K562 (cell line): ENCODE measurements around the gene AMOTL1. TPM values are rescaled to one million over a fixed set of nuclear protein-coding genes. Genes with fewer than 3 reads are reported as not detected.

Experiments used
- ATAC-seq: fragments of 200-7000 bp; cut with Tn5 transposase; 3 replicates; pipeline ENCODE4 v1.9.1; 2020; ENCODE audit warnings: moderate library complexity
- BruUV-seq: library from RNA; stranded (reverse); fragments of 400-500 nt; replicated peaks from 2 replicates; lab custom pipeline; 2021; lab: Mats Ljungman, UMichigan
- CTCF ChIA-PET: fragments of 300-600 bp; formaldehyde crosslinking; extraction: SDS; loops from one replicate; lab custom pipeline; 2021; ENCODE audit warnings: low intra/inter-chr PET ratio; lab: Yijun Ruan, JAX
- POLR2A ChIA-PET: fragments of 300-600, 350-650 bp; sonication (Branson Sonifier 250); formaldehyde crosslinking; extraction: SDS; loops from one replicate; lab custom pipeline; 2021; ENCODE audit warnings: antibody characterized with exemption, inconsistent platforms; lab: Yijun Ruan, JAX
- DNase-seq, 4 experiments: peaks; one replicate each; pipeline versions ENCODE4 v3.0.0 to v3.0.0-alpha.2; 2011 to 2018; ENCODE audit warnings: low spot score in 3 of 4, mixed read lengths in 3 of 4; ENCODE audit errors: extremely low read depth in 1 of 4
- FAIRE-seq: peaks from 2 replicates; lab custom pipeline; 2011; peaks lifted over from hg19 to GRCh38; lab: Jason Lieb, UNC
- H2AFZ ChIP-seq: 2 replicates; pipeline ENCODE4 v1.6.0; 2011; ENCODE audit warnings: low read depth, low read length, control low read depth, inconsistent platforms
- H3K27ac ChIP-seq: fragments of 200-600 bp; 3 replicates; pipeline ENCODE4 v1.8.0; 2011; ENCODE audit warnings: low read depth, mild to moderate bottlenecking, control low read depth, inconsistent platforms, low read length, moderate library complexity, mixed read lengths; ENCODE audit errors: extremely low read depth
- H3K27me3 ChIP-seq, 2 experiments: fragments of 300-600 bp in 1 of 2; 2 replicates in 1 of 2; 3 replicates in 1 of 2; pipeline versions ENCODE4 v1.6.0 to v1.8.0; 2011; ENCODE audit warnings: inconsistent platforms in 2 of 2, low read length in 2 of 2, mild to moderate bottlenecking in 1 of 2, mixed read lengths in 1 of 2, moderate library complexity in 1 of 2; ENCODE audit not compliant: control insufficient read depth in 2 of 2, insufficient read depth in 2 of 2
- H3K36me3 ChIP-seq: fragments of 300-600 bp; 3 replicates; pipeline ENCODE4 v1.8.0; 2011; ENCODE audit warnings: mild to moderate bottlenecking, low read length, inconsistent platforms; ENCODE audit not compliant: control insufficient read depth, insufficient read depth
- H3K4me1 ChIP-seq, 2 experiments: fragments of 200-600 bp in 1 of 2; replicated peaks in 1 of 2; 2 replicates in 1 of 2; 3 replicates in 1 of 2; pipeline versions ENCODE4 v1.5.1 to v1.8.0; 2011; ENCODE audit warnings: inconsistent platforms in 2 of 2, low read length in 2 of 2, mild to moderate bottlenecking in 1 of 2, mixed read lengths in 1 of 2, moderate library complexity in 1 of 2; ENCODE audit not compliant: control insufficient read depth in 2 of 2, insufficient read depth in 2 of 2
- H3K4me2 ChIP-seq: 2 replicates; pipeline ENCODE4 v1.6.1; 2011; ENCODE audit warnings: low read length, control low read depth, inconsistent platforms, mixed read lengths; ENCODE audit not compliant: insufficient read depth
- H3K4me3 ChIP-seq: fragments of 200-600 bp; sonication (generic), shearing (Covaris generic); 2 replicates; pipeline ENCODE4 v1.5.1; 2016; ENCODE audit warnings: control low read depth, inconsistent platforms
- H3K79me2 ChIP-seq: fragments of 200-600 bp; 3 replicates; pipeline ENCODE4 v1.8.0; 2011; ENCODE audit warnings: low read length, inconsistent platforms; ENCODE audit not compliant: control insufficient read depth, insufficient read depth
- H3K9ac ChIP-seq, 2 experiments: 2 replicates each; pipeline versions ENCODE4 v1.6.0 to v1.6.1; 2011; ENCODE audit warnings: low read depth in 2 of 2, low read length in 2 of 2, control low read depth in 1 of 2, inconsistent platforms in 1 of 2, mild to moderate bottlenecking in 1 of 2, mixed read lengths in 1 of 2; ENCODE audit not compliant: insufficient read depth in 1 of 2
- H3K9me1 ChIP-seq: one replicate; pipeline ENCODE4 v1.6.0; 2011; ENCODE audit warnings: inconsistent platforms, mild to moderate bottlenecking, low read length, moderate library complexity; ENCODE audit not compliant: control insufficient read depth, insufficient read depth
- H3K9me3 ChIP-seq: replicated peaks from 2 replicates; pipeline ENCODE4 v1.5.1; 2011; ENCODE audit warnings: low read depth, low read length, inconsistent platforms; ENCODE audit not compliant: control insufficient read depth, insufficient read depth
- H4K20me1 ChIP-seq: replicated peaks from 2 replicates; pipeline ENCODE4 v1.6.1; 2011; ENCODE audit warnings: low read length, inconsistent platforms, mixed read lengths; ENCODE audit not compliant: control insufficient read depth, insufficient read depth
- ARID2 ChIP-seq: fragments of 450-650 bp; IDR thresholded peaks from 2 replicates; pipeline ENCODE4 v1.6.1; 2017; ENCODE audit warnings: antibody characterized with exemption, mild to moderate bottlenecking
- CHAMP1 ChIP-seq: fragments of 450-650 bp; IDR thresholded peaks from 2 replicates; pipeline ENCODE4 v1.6.1; 2016; ENCODE audit warnings: mild to moderate bottlenecking
- GATAD2B ChIP-seq: fragments of 450-650 bp; IDR thresholded peaks from 2 replicates; pipeline ENCODE4 v1.6.1; 2017; ENCODE audit warnings: mild to moderate bottlenecking, borderline replicate concordance
- MYBL2 ChIP-seq, 2 experiments: fragments of 450-650 bp in 1 of 2; sonication (generic) in 1 of 2; formaldehyde crosslinking in 1 of 2; IDR thresholded peaks; 2 replicates each; pipeline versions ENCODE4 v1.6.1 to v1.8.1; 2017 to 2022; ENCODE audit warnings: borderline replicate concordance in 1 of 2, inconsistent platforms in 1 of 2, low read depth in 1 of 2, mild to moderate bottlenecking in 1 of 2, missing genetic modification reagents in 1 of 2, moderate library complexity in 1 of 2
- RFX1 ChIP-seq: fragments of 450-650 bp; IDR thresholded peaks from 2 replicates; pipeline ENCODE4 v1.6.1; 2016; ENCODE audit warnings: mild to moderate bottlenecking, moderate library complexity
- THAP12 ChIP-seq: fragments of 250-450 bp; sonication (Bioruptor Pico); IDR thresholded peaks from 2 replicates; pipeline ENCODE4 v1.9.0; 2021; ENCODE audit warnings: mild to moderate bottlenecking, inconsistent platforms
- ZBTB43 ChIP-seq: sonication (generic); formaldehyde crosslinking; IDR thresholded peaks from 2 replicates; pipeline ENCODE4 v1.8.0; 2023; ENCODE audit warnings: mild to moderate bottlenecking, missing genetic modification reagents
- ZBTB9 ChIP-seq: fragments of 450-650 bp; formaldehyde crosslinking; IDR thresholded peaks from 2 replicates; pipeline ENCODE4 v1.4.0; 2020; ENCODE audit warnings: mild to moderate bottlenecking, moderate library complexity
- ZNF212 ChIP-seq: fragments of 450-650 bp; formaldehyde crosslinking; IDR thresholded peaks from 2 replicates; pipeline ENCODE4 v1.4.0; 2020; ENCODE audit warnings: mild to moderate bottlenecking
- ZNF695 ChIP-seq: fragments of 450-650 bp; formaldehyde crosslinking; IDR thresholded peaks from 2 replicates; pipeline ENCODE4 v1.4.0; 2020; ENCODE audit warnings: mild to moderate bottlenecking, moderate library complexity
- WGBS: fragments of 100-300 bp; shearing (Covaris generic); methylation state at CpG from one replicate; pipeline ENCODE4 v1.1.6; 2016; ENCODE audit warnings: low coverage, mixed read lengths; ENCODE audit not compliant: insufficient coverage; ENCODE audit errors: missing lambda C conversion rate; 5-methylcytosine and 5-hydroxymethylcytosine counted together
- in situ Hi-C: fragments of 300-500 bp; cut with MboI; formaldehyde crosslinking; loops from 4 replicates; pipeline ENCODE4 v1.15.0; 2018; ENCODE audit warnings: inconsistent platforms, mixed read lengths
- intact Hi-C: fragments of 100-400 bp; cut with micrococcal nuclease; formaldehyde crosslinking; loops from 2 replicates; pipeline ENCODE4 v1.14.2; 2022
- polyA plus RNA-seq, 8 experiments: library from polyadenylated mRNA; depleted of rRNA in 4 of 8; stranded (reverse) in 5 of 8; unstranded in 3 of 8; fragments of >200 nt; fragmentation: Nextera tagmentation in 2 of 8; fragmentation: Illumina TruSeq in 1 of 8; extraction: Ambion mirVana in 2 of 8; extraction: Trizol in 1 of 8; gene quantifications; 2 replicates each; pipeline versions ENCODE4 v1.2.1 to v1.2.3, GENCODE V29; 2011 to 2014; ENCODE audit warnings: inconsistent platforms in 1 of 8, missing spikeins in 1 of 8
- total RNA-seq, 7 experiments: library from RNA; depleted of rRNA in 6 of 7; stranded (reverse); fragments of >200 nt in 6 of 7; fragmentation: Illumina TruSeq in 2 of 7; extraction: Trizol in 2 of 7; gene quantifications; 2 replicates each; pipeline versions ENCODE4 v1.2.1 to v1.2.3, GENCODE V29; 2011 to 2021; ENCODE audit warnings: low replicate concordance in 1 of 7

Gene AMOTL1
- total and polyA plus RNA-seq, 9 of the 15 experiments (the other 6 are each of a cell fraction or from before 2014, with no cell fraction given): 4.0 to 35.4 (median 14.0) TPM

GRCh38 chr11:94838027-94838731 is 70.0 kb downstream of the AMOTL1 start:
- 32% methylated on average over 2 of the region's 2 CpGs for WGBS
- Histone ChIP-seq H3K9ac (no peak overlapping the region), H3K4me2 (no peak overlapping the region), H3K36me3 (peaks cover 36% of the 10 kb centered on the region; the same call in 2 of the 3 replicates), H3K27me3 (no peaks in the 10 kb centered on the region), H3K27ac (no peak overlapping the region), H3K9me1 (no peaks in the 10 kb centered on the region), H4K20me1 (no peaks in the 10 kb centered on the region), H3K4me3 (no peak overlapping the region), H2AFZ (no peak overlapping the region), H3K4me1 (no peaks in the 10 kb centered on the region), H3K79me2 (no peaks in the 10 kb centered on the region), H3K9me3 (no peaks in the 10 kb centered on the region)
- DNase-seq: no peak
- TF ChIP-seq ZNF212 (CRISPR knock-in tag) (no peak), CHAMP1 (no peak), RFX1 (no peak), ARID2 (no peak), MYBL2 (IDR thresholded peaks at IDR 0.05; ENCODE audit: low read depth) (no peak), MYBL2 (CRISPR knock-in tag; IDR thresholded peaks at IDR 0.05; ENCODE audit: borderline replicate concordance) (no peak), ZBTB43 (no peak), ZNF695 (CRISPR knock-in tag) (no peak), GATAD2B (no peak), THAP12 (no peak), ZBTB9 (CRISPR knock-in tag) (no peak)
- no peak for FAIRE-seq
- no peak for ATAC-seq
- in situ Hi-C loops (no loop called here), intact Hi-C loops (no loop called here)
- CTCF ChIA-PET: no interaction called here
- no TSS peak for BruUV-seq
- POLR2A ChIA-PET: interaction anchor here (0.8 kb wide), 1 partner anchor 902 kb away, joined by 3 read pairs; no protein-coding TSS in a partner anchor
